ENCODE data around the gene DYRK1B.

- TF ChIP-seq POLR2AphosphoS5 (IDR thresholded peaks at IDR 0.05; ENCODE audit: low read depth, low read length) (no peak), CTCF (IDR thresholded peaks at IDR 0.05) (no peak), TCF7L2 (IDR thresholded peaks at IDR 0.05; ENCODE audit: low read depth, low read length) (no peak), SIN3A (IDR thresholded peaks at IDR 0.05; ENCODE audit: borderline replicate concordance, insufficient read depth, low read depth, low read length) (no peak)
- TF ChIP-seq, protein P1, sequence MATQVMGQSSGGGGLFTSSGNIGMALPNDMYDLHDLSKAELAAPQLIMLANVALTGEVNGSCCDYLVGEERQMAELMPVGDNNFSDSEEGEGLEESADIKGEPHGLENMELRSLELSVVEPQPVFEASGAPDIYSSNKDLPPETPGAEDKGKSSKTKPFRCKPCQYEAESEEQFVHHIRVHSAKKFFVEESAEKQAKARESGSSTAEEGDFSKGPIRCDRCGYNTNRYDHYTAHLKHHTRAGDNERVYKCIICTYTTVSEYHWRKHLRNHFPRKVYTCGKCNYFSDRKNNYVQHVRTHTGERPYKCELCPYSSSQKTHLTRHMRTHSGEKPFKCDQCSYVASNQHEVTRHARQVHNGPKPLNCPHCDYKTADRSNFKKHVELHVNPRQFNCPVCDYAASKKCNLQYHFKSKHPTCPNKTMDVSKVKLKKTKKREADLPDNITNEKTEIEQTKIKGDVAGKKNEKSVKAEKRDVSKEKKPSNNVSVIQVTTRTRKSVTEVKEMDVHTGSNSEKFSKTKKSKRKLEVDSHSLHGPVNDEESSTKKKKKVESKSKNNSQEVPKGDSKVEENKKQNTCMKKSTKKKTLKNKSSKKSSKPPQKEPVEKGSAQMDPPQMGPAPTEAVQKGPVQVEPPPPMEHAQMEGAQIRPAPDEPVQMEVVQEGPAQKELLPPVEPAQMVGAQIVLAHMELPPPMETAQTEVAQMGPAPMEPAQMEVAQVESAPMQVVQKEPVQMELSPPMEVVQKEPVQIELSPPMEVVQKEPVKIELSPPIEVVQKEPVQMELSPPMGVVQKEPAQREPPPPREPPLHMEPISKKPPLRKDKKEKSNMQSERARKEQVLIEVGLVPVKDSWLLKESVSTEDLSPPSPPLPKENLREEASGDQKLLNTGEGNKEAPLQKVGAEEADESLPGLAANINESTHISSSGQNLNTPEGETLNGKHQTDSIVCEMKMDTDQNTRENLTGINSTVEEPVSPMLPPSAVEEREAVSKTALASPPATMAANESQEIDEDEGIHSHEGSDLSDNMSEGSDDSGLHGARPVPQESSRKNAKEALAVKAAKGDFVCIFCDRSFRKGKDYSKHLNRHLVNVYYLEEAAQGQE (IDR thresholded peaks at IDR 0.05; ENCODE audit: insufficient read depth in 1 of 2, low read depth in 2 of 2, low read length in 1 of 2), result no peak
Measured at GRCh38 chr19:39814595-39814994, 19.4 kb downstream of the DYRK1B start.

Data from Panc1 (cell line).